OCI-LY1 (cell line): ENCODE measurements around the gene RASGRF1.

ENCODE experiments used
- H2AFZ ChIP-seq: fragments of 200-600 bp; sonication (generic), shearing (Covaris generic); 2 replicates; pipeline ENCODE4 v1.6.0; 2014; ENCODE audit warnings: antibody characterized with exemption, mild to moderate bottlenecking, low read length
- H3F3A ChIP-seq: fragments of 200-600 bp; sonication (generic), shearing (Covaris generic); 2 replicates; pipeline ENCODE4 v1.6.0; 2014; ENCODE audit warnings: mild to moderate bottlenecking, antibody characterized with exemption, low read length, moderate library complexity; ENCODE audit not compliant: insufficient read depth
- H3K27ac ChIP-seq: fragments of 200-600 bp; sonication (generic); 2 replicates; pipeline ENCODE4 v1.5.1; 2014; ENCODE audit warnings: low read length, mixed run types, mild to moderate bottlenecking, low read depth; ENCODE audit not compliant: poor library complexity, severe bottlenecking
- H3K27me3 ChIP-seq: fragments of 200-600 bp; sonication (generic); 2 replicates; pipeline ENCODE4 v1.6.0; 2014; ENCODE audit warnings: antibody characterized with exemption, mild to moderate bottlenecking, low read length, moderate library complexity; ENCODE audit not compliant: insufficient read depth
- H3K36me3 ChIP-seq: fragments of 200-600 bp; sonication (generic); 2 replicates; pipeline ENCODE4 v1.6.1; 2014; ENCODE audit warnings: mild to moderate bottlenecking, antibody characterized with exemption, low read length, moderate library complexity, mixed read lengths; ENCODE audit not compliant: insufficient read depth
- H3K4me1 ChIP-seq: fragments of 200-600 bp; sonication (generic); 2 replicates; pipeline ENCODE4 v1.5.1; 2014; ENCODE audit warnings: mild to moderate bottlenecking, low read length, moderate library complexity; ENCODE audit not compliant: insufficient read depth, severe bottlenecking
- H3K4me2 ChIP-seq: fragments of 200-600 bp; sonication (generic), shearing (Covaris generic); 2 replicates; pipeline ENCODE4 v1.6.1; 2014; ENCODE audit warnings: low read length
- H3K4me3 ChIP-seq: fragments of 200-600 bp; sonication (generic); 2 replicates; pipeline ENCODE4 v1.5.1; 2014; ENCODE audit warnings: low read length, low read depth, mild to moderate bottlenecking, mixed read lengths; ENCODE audit not compliant: poor library complexity, severe bottlenecking
- H3K79me2 ChIP-seq: fragments of 200-600 bp; shearing (Covaris generic); 2 replicates; pipeline ENCODE4 v1.6.1; 2016; ENCODE audit warnings: mixed run types, low read length, mixed read lengths; ENCODE audit not compliant: insufficient read depth
- H3K9ac ChIP-seq: fragments of 200-600 bp; sonication (generic), shearing (Covaris generic); 2 replicates; pipeline ENCODE4 v1.6.1; 2014; ENCODE audit warnings: mild to moderate bottlenecking, low read length, mixed read lengths
- H3K9me2 ChIP-seq: fragments of 200-600 bp; sonication (generic), shearing (Covaris generic); 2 replicates; pipeline ENCODE4 v1.6.1; 2014; ENCODE audit warnings: low read depth, mild to moderate bottlenecking, low read length, mixed read lengths
- H3K9me3 ChIP-seq: fragments of 200-600 bp; shearing (Covaris generic); 2 replicates; pipeline ENCODE4 v1.6.1; 2014; ENCODE audit warnings: low read length, mixed read lengths
- H4K20me1 ChIP-seq: fragments of 200-600 bp; sonication (generic), shearing (Covaris generic); 2 replicates; pipeline ENCODE4 v1.6.0; 2016; ENCODE audit warnings: mild to moderate bottlenecking, low read length; ENCODE audit not compliant: insufficient read depth
- CTCF ChIP-seq: fragments of 200-600 bp; sonication (generic), shearing (Covaris generic); IDR thresholded peaks from 2 replicates; pipeline ENCODE4 v1.5.1; 2017; ENCODE audit warnings: mild to moderate bottlenecking, antibody characterized with exemption, low read length, moderate library complexity, mixed read lengths
- EZH2 ChIP-seq: fragments of 200-600 bp; sonication (generic), shearing (Covaris generic); IDR thresholded peaks from 2 replicates; pipeline ENCODE4 v1.8.0; 2017; ENCODE audit warnings: borderline replicate concordance, mixed run types, mild to moderate bottlenecking, antibody characterized with exemption, low read length, moderate library complexity, mixed read lengths

RASGRF1 gene

GRCh38 chr15:79042213-79042928, 48.2 kb downstream of the RASGRF1 start:
- H3K9me3 ChIP-seq, result 0 out of 2 replicates have a peak, but pooled peaks cover 7% of the 10 kb centered on the region
- H3K27me3 ChIP-seq, result no peaks in the 10 kb centered on the region; the same call in 1 of the 2 replicates
- H3K4me2 ChIP-seq, result no peak overlapping the region
- TF ChIP-seq CTCF (no peak), EZH2 (no peak)
- no peaks in the 10 kb centered on the region for H3K36me3 ChIP-seq
- no peaks in the 10 kb centered on the region for H3F3A ChIP-seq
- H3K27ac ChIP-seq, result no peak overlapping the region
- no peak overlapping the region for H3K4me3 ChIP-seq
- H2AFZ ChIP-seq, result no peak overlapping the region
- H3K9ac ChIP-seq, result no peak overlapping the region
- no peaks in the 10 kb centered on the region for H3K4me1 ChIP-seq
- H3K79me2 ChIP-seq, result no peaks in the 10 kb centered on the region
- H3K9me2 ChIP-seq, result no peaks in the 10 kb centered on the region
- no peaks in the 10 kb centered on the region for H4K20me1 ChIP-seq

GRCh38 chr15:79041601-79042168, 48.9 kb downstream of the RASGRF1 start:
- H3K9me3 ChIP-seq, result 0 out of 2 replicates have a peak, but pooled peaks cover 7% of the 10 kb centered on the region
- H3K4me2 ChIP-seq, result no peak overlapping the region
- no peaks in the 10 kb centered on the region; the same call in 1 of the 2 replicates for H3K27me3 ChIP-seq
- no peak overlapping the region for H3K4me3 ChIP-seq
- no peaks in the 10 kb centered on the region for H3F3A ChIP-seq
- no peaks in the 10 kb centered on the region for H3K4me1 ChIP-seq
- TF ChIP-seq CTCF, result no peak
- TF ChIP-seq EZH2, result no peak
- no peak overlapping the region for H3K27ac ChIP-seq
- H3K9me2 ChIP-seq, result no peaks in the 10 kb centered on the region
- no peaks in the 10 kb centered on the region for H4K20me1 ChIP-seq
- no peaks in the 10 kb centered on the region for H3K79me2 ChIP-seq
- no peak overlapping the region for H2AFZ ChIP-seq
- H3K36me3 ChIP-seq, result no peaks in the 10 kb centered on the region
- H3K9ac ChIP-seq, result no peak overlapping the region

- H4K20me1 ChIP-seq, result no peaks in the 10 kb centered on the region
- no peak for TF ChIP-seq EZH2
- TF ChIP-seq CTCF, result no peak
- H3K4me3 ChIP-seq, result no peak overlapping the region
- H3F3A ChIP-seq, result no peaks in the 10 kb centered on the region
- no peaks in the 10 kb centered on the region for H3K27me3 ChIP-seq
- no peaks in the 10 kb centered on the region for H3K9me2 ChIP-seq
- H3K9me3 ChIP-seq, result 0 out of 2 replicates have a peak, but pooled peaks cover 3% of the 10 kb centered on the region
- H3K36me3 ChIP-seq, result no peaks in the 10 kb centered on the region
- no peak overlapping the region for H3K4me2 ChIP-seq
- H2AFZ ChIP-seq, result no peak overlapping the region
- H3K79me2 ChIP-seq, result no peaks in the 10 kb centered on the region
- H3K9ac ChIP-seq, result no peak overlapping the region
- H3K4me1 ChIP-seq, result no peaks in the 10 kb centered on the region
- H3K27ac ChIP-seq, result no peak overlapping the region
Observed at GRCh38 chr15:79037848-79038247, 52.7 kb downstream of the RASGRF1 start.
